ENCODE results near the gene KERA.

- TF ChIP-seq, protein P1, sequence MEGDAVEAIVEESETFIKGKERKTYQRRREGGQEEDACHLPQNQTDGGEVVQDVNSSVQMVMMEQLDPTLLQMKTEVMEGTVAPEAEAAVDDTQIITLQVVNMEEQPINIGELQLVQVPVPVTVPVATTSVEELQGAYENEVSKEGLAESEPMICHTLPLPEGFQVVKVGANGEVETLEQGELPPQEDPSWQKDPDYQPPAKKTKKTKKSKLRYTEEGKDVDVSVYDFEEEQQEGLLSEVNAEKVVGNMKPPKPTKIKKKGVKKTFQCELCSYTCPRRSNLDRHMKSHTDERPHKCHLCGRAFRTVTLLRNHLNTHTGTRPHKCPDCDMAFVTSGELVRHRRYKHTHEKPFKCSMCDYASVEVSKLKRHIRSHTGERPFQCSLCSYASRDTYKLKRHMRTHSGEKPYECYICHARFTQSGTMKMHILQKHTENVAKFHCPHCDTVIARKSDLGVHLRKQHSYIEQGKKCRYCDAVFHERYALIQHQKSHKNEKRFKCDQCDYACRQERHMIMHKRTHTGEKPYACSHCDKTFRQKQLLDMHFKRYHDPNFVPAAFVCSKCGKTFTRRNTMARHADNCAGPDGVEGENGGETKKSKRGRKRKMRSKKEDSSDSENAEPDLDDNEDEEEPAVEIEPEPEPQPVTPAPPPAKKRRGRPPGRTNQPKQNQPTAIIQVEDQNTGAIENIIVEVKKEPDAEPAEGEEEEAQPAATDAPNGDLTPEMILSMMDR (IDR thresholded peaks at IDR 0.05), result no peak
- TF ChIP-seq ZFX (IDR thresholded peaks at IDR 0.05; ENCODE audit: borderline replicate concordance), result no peak
These were observed 14.4 kb downstream of the KERA start for GRCh38 chr12:91043408-91043807.

Measured in 22Rv1 (cell line).